Gastroesophageal sphincter (tissue), 4 donors: Measurements from ENCODE around the gene TMEM145. TPM values are rescaled to one million over a fixed set of nuclear protein-coding genes. Genes with fewer than 3 reads are reported as not detected.

ENCODE experiments used
- ATAC-seq: fragments of 150-250 bp; one replicate; pipeline ENCODE4 v1.9.1; 2016; ENCODE audit warnings: mild to moderate bottlenecking, moderate library complexity
- H3K27ac ChIP-seq, 4 donors: fragments of 200-600 bp; sonication (generic) in 3 of 4; 1 replicate in 3 of 4; 2 replicates in 1 of 4; pipeline ENCODE4 v1.5.1; 2016 to 2019
- H3K27me3 ChIP-seq: fragments of 200-600 bp; sonication (generic); one replicate; pipeline ENCODE4 v1.5.1; 2019
- H3K36me3 ChIP-seq, 2 donors: fragments of 200-600 bp; sonication (generic); one replicate each; pipeline ENCODE4 v1.5.1; 2019; ENCODE audit warnings: control low read depth in 1 of 2
- H3K4me1 ChIP-seq, 3 donors: fragments of 200-600 bp; sonication (generic); 1 replicate in 2 of 3; 2 replicates in 1 of 3; pipeline ENCODE4 v1.5.1; 2016 to 2019; ENCODE audit warnings: control low read depth in 2 of 3
- H3K4me3 ChIP-seq, 2 donors: fragments of 200-600 bp; sonication (generic); one replicate each; pipeline ENCODE4 v1.5.1; 2019; ENCODE audit warnings: mild to moderate bottlenecking in 1 of 2, moderate library complexity in 1 of 2
- H3K9me3 ChIP-seq, 3 donors: fragments of 200-600 bp; sonication (generic); one replicate each; pipeline ENCODE4 v1.5.1; 2017 to 2019; ENCODE audit warnings: control low read depth in 2 of 3
- CTCF ChIP-seq, 4 experiments: fragments of 200-600 bp in 2 of 4; fragments of 450-650 bp in 2 of 4; sonication (generic) in 1 of 4; IDR thresholded peaks; one replicate each; pipeline ENCODE4 v1.5.1; 2017 to 2019; ENCODE audit warnings: antibody characterized with exemption in 4 of 4, mild to moderate bottlenecking in 2 of 4, moderate library complexity in 2 of 4
- EP300 ChIP-seq: sonication (generic); formaldehyde crosslinking; IDR thresholded peaks from one replicate; pipeline ENCODE4 v1.6.1; 2017; ENCODE audit warnings: antibody characterized with exemption, mild to moderate bottlenecking
- POLR2A ChIP-seq, 2 donors: fragments of 450-650 bp; IDR thresholded peaks; one replicate each; pipeline ENCODE4 v1.6.1; 2017; ENCODE audit warnings: antibody characterized with exemption in 2 of 2, mild to moderate bottlenecking in 2 of 2, moderate library complexity in 1 of 2
- POLR2AphosphoS5 ChIP-seq: sonication (generic); formaldehyde crosslinking; IDR thresholded peaks from one replicate; pipeline ENCODE4 v1.6.1; 2017; ENCODE audit warnings: antibody characterized with exemption
- WGBS, 2 donors: methylation state at CpG; one replicate each; pipeline ENCODE4 v1.1.5; 2018; ENCODE audit warnings: low coverage in 1 of 2; 5-methylcytosine and 5-hydroxymethylcytosine counted together
- total RNA-seq, 4 donors: library from RNA; depleted of rRNA; stranded (reverse); fragments of >200 nt; gene quantifications; one replicate each; pipeline ENCODE4 v1.1.0, GENCODE V29; 2016

The TMEM145 gene
- total RNA-seq, 4 donors from 2014 or later, result 0.27 TPM; not detected in 3

- Histone ChIP-seq H3K27me3 (peaks cover 33% of the 10 kb centered on the region), H3K4me3 (peak overlapping the region in 1 of 2 donors; percentile 94), H3K27ac (no peak overlapping the region), H3K4me1 (peaks cover 0 to 48% (median 35%) of the 10 kb centered on the region in 3 donors), H3K36me3 (no peaks in the 10 kb centered on the region), H3K9me3 (no peaks in the 10 kb centered on the region)
- no peak for TF ChIP-seq EP300
- TF ChIP-seq CTCF (IDR thresholded peaks at IDR 0.05), result peak in 1 of 4 experiments; percentile 12
- ATAC-seq, result no peak
- WGBS, 2 donors, result no CpG with 5 or more reads among the region's 92 CpGs
These were observed 10.9 kb downstream of the TMEM145 start for GRCh38 chr19:42323852-42324654.

GRCh38 chr19:42324655-42325307 lies 11.7 kb downstream of the TMEM145 start:
- H3K4me3 ChIP-seq, result peak overlapping the region in 1 of 2 donors; percentile 94
- peaks cover 0 to 51% (median 35%) of the 10 kb centered on the region in 3 donors for H3K4me1 ChIP-seq
- H3K27ac ChIP-seq, result peak overlapping the region in 2 of 4 donors; percentile 76 to 80
- H3K9me3 ChIP-seq, result no peaks in the 10 kb centered on the region
- 3% methylated on average over 12 to 13 of the region's 38 CpGs for WGBS, 2 donors
- H3K36me3 ChIP-seq, result no peaks in the 10 kb centered on the region
- peaks cover 33% of the 10 kb centered on the region for H3K27me3 ChIP-seq
- no peak for TF ChIP-seq POLR2A (IDR thresholded peaks at IDR 0.05)
- no peak for TF ChIP-seq POLR2AphosphoS5
- TF ChIP-seq CTCF (IDR thresholded peaks at IDR 0.05), result no peak
- no peak for TF ChIP-seq EP300
- no peak for ATAC-seq

- peak within 1 kb of the TSS in 3 of 4 donors; percentile 76 to 80 (median 78) for H3K27ac ChIP-seq
- ATAC-seq, result peak; percentile 97
- H3K27me3 ChIP-seq, result peaks cover 33% of the 10 kb centered on the region
- peak within 1 kb of the TSS; percentile 81 to 94 for H3K4me3 ChIP-seq
- no peaks in the 10 kb centered on the region for H3K36me3 ChIP-seq
- no peak for TF ChIP-seq EP300
- peak in 3 of 4 experiments; percentile 86 to 89 (median 88) for TF ChIP-seq CTCF (IDR thresholded peaks at IDR 0.05)
- peak; percentile 57 for TF ChIP-seq POLR2AphosphoS5
- peak; percentile 56 to 58 for TF ChIP-seq POLR2A (IDR thresholded peaks at IDR 0.05)
- 0% methylated on average over 1 to 3 of the region's 45 CpGs for WGBS, 2 donors
- peaks cover 0 to 57% (median 35%) of the 10 kb centered on the region in 3 donors for H3K4me1 ChIP-seq
- H3K9me3 ChIP-seq, result no peaks in the 10 kb centered on the region
These were observed 12.3 kb downstream of the TMEM145 start, which contains the start of gene MEGF8 for GRCh38 chr19:42325308-42325895. Gene MEGF8 (plus strand): TSS chr19:42325635. CDS start chr19:42326244, 609 bp downstream.

- peaks cover 0 to 65% (median 35%) of the 10 kb centered on the region in 3 donors for H3K4me1 ChIP-seq
- 31 to 35% methylated on average over 2 of the region's 37 CpGs for WGBS, 2 donors
- H3K27me3 ChIP-seq, result peaks cover 33% of the 10 kb centered on the region
- H3K36me3 ChIP-seq, result no peaks in the 10 kb centered on the region
- peak overlapping the region in 3 of 4 donors; percentile 76 to 80 (median 78) for H3K27ac ChIP-seq
- TF ChIP-seq POLR2A (IDR thresholded peaks at IDR 0.05) (no peak), EP300 (no peak), CTCF (IDR thresholded peaks at IDR 0.05) (no peak), POLR2AphosphoS5 (no peak)
- peak overlapping the region; percentile 81 to 94 for H3K4me3 ChIP-seq
- ATAC-seq, result peak; percentile 11
- no peaks in the 10 kb centered on the region for H3K9me3 ChIP-seq
These were observed 13.0 kb downstream of the TMEM145 start for GRCh38 chr19:42325896-42326771.
